GM18858 (cell line): ENCODE measurements around the gene USP17L27.
"Not testable (repeated sequence)": the region's sequence is repeated elsewhere in the genome, so short reads cannot be mapped to it uniquely, and the experiment has no call there.

Experiments used
- ATAC-seq: cut with Tn5 transposase; IDR thresholded peaks from one replicate; pipeline ENCODE4 v1.9.1; 2021; ENCODE audit not compliant: unreplicated experiment

USP17L27 gene

GRCh38 chr4:9343848-9344247 lies at the start of gene USP17L27:
USP17L27 (plus strand) TSS chr4:9344148; CDS start chr4:9344148, 0 bp downstream.
- not testable (repeated sequence) for ATAC-seq

GRCh38 chr4:9324191-9324590 lies 19.8 kb upstream of the USP17L27 start:
- ATAC-seq = not testable (repeated sequence)

- ATAC-seq = not testable (repeated sequence)
Measured at GRCh38 chr4:9324865-9325264, 19.1 kb upstream of the USP17L27 start, which contains the start of gene USP17L24. USP17L24 (plus strand) TSS chr4:9325165; CDS start chr4:9325165, 0 bp downstream.

- not testable (repeated sequence) for ATAC-seq
Measured at GRCh38 chr4:9329611-9330010, 14.3 kb upstream of the USP17L27 start, which contains the start of gene USP17L25. USP17L25 (plus strand) TSS chr4:9329911; CDS start chr4:9329911, 0 bp downstream.

GRCh38 chr4:9334358-9334757 lies 9.6 kb upstream of the USP17L27 start, which contains the start of gene USP17L26:
USP17L26 (plus strand) TSS chr4:9334658; CDS start chr4:9334658, 0 bp downstream.
- ATAC-seq = not testable (repeated sequence)

- not testable (repeated sequence) for ATAC-seq
Measured at GRCh38 chr4:9339103-9339502, 4.8 kb upstream of the USP17L27 start, which contains the start of gene USP17L5. USP17L5 (plus strand) TSS chr4:9339403; CDS start chr4:9339403, 0 bp downstream.

GRCh38 chr4:9348593-9348992 lies 4.6 kb downstream of the USP17L27 start, which contains the start of gene USP17L28:
USP17L28 (plus strand) TSS chr4:9348893; CDS start chr4:9348893, 0 bp downstream.
- ATAC-seq = not testable (repeated sequence)

GRCh38 chr4:9350866-9351265 lies 6.9 kb downstream of the USP17L27 start:
- ATAC-seq = not testable (repeated sequence)

GRCh38 chr4:9353338-9353737 lies 9.4 kb downstream of the USP17L27 start, which contains the start of gene USP17L29:
USP17L29 (plus strand) TSS chr4:9353638; CDS start chr4:9353638, 0 bp downstream.
- ATAC-seq = not testable (repeated sequence)

- ATAC-seq = not testable (repeated sequence)
Measured at GRCh38 chr4:9362829-9363228, 18.9 kb downstream of the USP17L27 start, which contains the start of gene USP17L30. USP17L30 (plus strand) TSS chr4:9363129; CDS start chr4:9363129, 0 bp downstream.

GRCh38 chr4:9379881-9380280 lies 35.9 kb downstream of the USP17L27 start:
- ATAC-seq = not testable (repeated sequence)

GRCh38 chr4:9381012-9381534 lies 37.1 kb downstream of the USP17L27 start:
- ATAC-seq = not testable (repeated sequence)

- no peak for ATAC-seq
Measured at GRCh38 chr4:9384126-9384525, 40.2 kb downstream of the USP17L27 start.

GRCh38 chr4:9389001-9389400 lies 45.1 kb downstream of the USP17L27 start:
- not testable (repeated sequence) for ATAC-seq
